ENCODE data around the gene CAPN14. TPM values are rescaled to one million over a fixed set of nuclear protein-coding genes. Genes with fewer than 3 reads are reported as not detected.

Gene CAPN14
- polyA plus RNA-seq, 1 of the 3 experiments (the other 2 are of a cell fraction): 0.08 TPM

DNA sequence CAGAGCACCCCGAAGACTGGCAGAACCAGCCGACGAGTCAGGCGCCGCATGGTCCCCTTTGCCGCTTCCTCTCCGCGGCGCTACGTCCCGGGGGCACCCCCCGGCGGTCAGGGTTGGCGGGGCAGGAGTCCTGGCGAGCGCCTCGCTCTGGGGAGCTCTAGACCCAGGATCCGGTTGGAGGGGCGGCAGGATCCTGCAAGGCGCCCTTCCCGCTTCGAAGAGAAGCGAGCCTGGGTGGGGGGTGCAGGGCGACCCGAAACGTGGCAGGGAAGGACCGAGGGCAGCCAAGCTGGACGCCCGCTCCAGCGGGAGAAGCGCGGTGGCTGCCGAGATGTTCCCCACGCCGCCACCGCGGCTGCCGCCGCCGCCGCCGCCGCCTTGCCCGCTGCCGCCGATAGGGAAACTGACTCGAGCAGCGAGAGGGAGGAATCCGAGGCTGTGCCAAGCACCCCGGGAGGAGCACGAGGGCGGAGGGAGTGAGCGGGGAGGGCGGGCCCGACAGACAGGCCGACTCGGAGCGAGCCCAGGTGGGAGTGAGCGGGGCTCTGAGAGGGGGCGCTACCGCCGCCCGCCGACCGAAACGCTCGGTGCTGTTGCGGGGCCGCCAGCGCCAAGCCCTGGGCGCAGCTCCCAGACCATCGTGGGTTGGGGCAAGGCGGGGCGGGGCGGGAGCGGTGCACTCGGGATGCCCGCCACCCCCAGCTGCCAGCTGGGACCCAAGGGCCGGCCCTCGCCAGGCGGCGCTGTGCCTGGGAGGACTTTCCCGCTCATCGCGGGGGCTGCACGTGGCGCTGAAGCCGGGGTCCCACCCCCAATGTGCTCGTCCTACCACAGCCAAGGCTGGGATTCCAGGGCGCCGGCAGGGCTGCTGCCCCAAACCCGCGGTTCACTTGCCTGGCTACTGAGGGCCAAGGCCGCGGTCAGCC, 79.0 kb downstream of the CAPN14 start, which contains the start of gene GALNT14 (continued):
- TF ChIP-seq, protein P1, sequence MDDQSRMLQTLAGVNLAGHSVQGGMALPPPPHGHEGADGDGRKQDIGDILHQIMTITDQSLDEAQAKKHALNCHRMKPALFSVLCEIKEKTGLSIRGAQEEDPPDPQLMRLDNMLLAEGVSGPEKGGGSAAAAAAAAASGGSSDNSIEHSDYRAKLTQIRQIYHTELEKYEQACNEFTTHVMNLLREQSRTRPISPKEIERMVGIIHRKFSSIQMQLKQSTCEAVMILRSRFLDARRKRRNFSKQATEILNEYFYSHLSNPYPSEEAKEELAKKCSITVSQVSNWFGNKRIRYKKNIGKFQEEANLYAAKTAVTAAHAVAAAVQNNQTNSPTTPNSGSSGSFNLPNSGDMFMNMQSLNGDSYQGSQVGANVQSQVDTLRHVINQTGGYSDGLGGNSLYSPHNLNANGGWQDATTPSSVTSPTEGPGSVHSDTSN (IDR thresholded peaks at IDR 0.05): no peak
- TF ChIP-seq CHD2 (IDR thresholded peaks at IDR 0.05; ENCODE audit: low read length, partially characterized antibody): no peak

DNA sequence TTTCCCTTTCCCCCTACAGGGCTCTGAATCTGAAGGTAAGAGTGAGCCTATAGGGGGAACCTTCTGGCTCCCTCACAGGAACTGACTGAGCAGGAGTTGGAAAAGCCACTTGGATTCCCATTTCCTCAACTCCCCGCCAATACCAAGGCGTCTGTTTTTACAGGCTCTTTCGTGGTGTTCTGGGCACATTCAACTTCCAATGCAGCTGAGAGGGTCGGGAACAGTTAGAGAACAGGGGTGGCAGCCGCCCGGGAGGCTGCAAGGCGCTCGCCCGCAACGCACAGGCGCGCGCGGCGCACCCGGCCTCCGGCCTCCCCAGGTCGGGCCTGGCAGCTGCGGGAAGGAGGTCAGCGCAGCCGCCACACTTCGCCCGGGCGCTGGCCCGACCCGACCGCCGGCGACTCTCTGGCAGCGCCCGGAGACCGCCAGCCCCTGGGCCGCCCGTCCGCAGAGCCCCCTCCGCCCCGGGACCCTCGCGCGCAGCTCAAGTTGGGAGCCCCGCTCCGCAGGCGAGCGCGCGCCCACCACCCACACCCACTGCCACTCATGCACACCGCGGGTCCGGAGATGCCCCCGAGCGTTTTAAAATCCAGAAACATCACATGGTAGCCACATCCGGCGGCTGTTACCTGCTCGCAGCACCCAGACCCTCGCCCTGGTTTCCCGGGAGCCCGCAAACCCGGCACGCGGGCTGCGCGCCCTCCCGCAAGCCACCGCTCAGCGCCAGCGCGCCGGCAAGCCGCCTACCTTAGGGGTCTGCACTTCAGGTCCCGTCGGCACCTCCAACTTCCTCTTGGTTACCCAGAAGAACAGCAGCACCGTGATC, 79.9 kb downstream of the CAPN14 start:
- DNase-seq: peak; percentile 88
- Histone ChIP-seq H3K27me3 (ENCODE audit: insufficient read depth) (peaks cover 57% of the 10 kb centered on the region), H3K9me3 (no peaks in the 10 kb centered on the region), H3K79me2 (ENCODE audit: insufficient read depth) (no peaks in the 10 kb centered on the region), H3K36me3 (replicated peaks in 1 of 2; ENCODE audit: control insufficient read depth in 1 of 2, insufficient read depth in 2 of 2, low read length in 1 of 2) (no peaks in the 10 kb centered on the region), H3K4me1 (ENCODE audit: control insufficient read depth in 1 of 2, insufficient read depth in 2 of 2, low read depth in 1 of 2, low read length in 1 of 2) (peaks cover 0 to 22% of the 10 kb centered on the region in 2 experiments; a peak in 1 of 4 replicates), H3K4me3 (ENCODE audit: low read depth in 2 of 2, low read length in 1 of 2) (peak overlapping the region; percentile 55 to 64), H3K27ac (ENCODE audit: low read depth in 2 of 2, low read length in 1 of 2) (peak overlapping the region in 1 of 2 experiments; percentile 68; a peak in 2 of 4 replicates), H3F3A (replicated peaks; ENCODE audit: insufficient read depth) (no peaks in the 10 kb centered on the region), H2AFZ (ENCODE audit: low read depth) (peak overlapping the region; percentile 86), H3K4me2 (peak overlapping the region; percentile 93), H3K9ac (no peak overlapping the region), H3K9me2 (no peaks in the 10 kb centered on the region), H4K20me1 (ENCODE audit: insufficient read depth) (no peaks in the 10 kb centered on the region)
- ChIA-PET POLR2A (interaction anchor here (1.5 to 2.3 kb wide), 2 partner anchors 143 to 266 kb away, joined by 7 to 9 read pairs; no protein-coding TSS in a partner anchor), CTCF (interaction anchor here (0.6 to 14.0 kb wide), 71 partner anchors 9 to 973 kb away, joined by 3 to 168 read pairs (median 5); partner anchors contain the start of genes CAPN14 and EHD3)
- TF ChIP-seq EP300 (IDR thresholded peaks at IDR 0.05; ENCODE audit: borderline replicate concordance in 1 of 2, low read depth in 1 of 2, low read length in 1 of 2): no peak
- TF ChIP-seq, protein P2, sequence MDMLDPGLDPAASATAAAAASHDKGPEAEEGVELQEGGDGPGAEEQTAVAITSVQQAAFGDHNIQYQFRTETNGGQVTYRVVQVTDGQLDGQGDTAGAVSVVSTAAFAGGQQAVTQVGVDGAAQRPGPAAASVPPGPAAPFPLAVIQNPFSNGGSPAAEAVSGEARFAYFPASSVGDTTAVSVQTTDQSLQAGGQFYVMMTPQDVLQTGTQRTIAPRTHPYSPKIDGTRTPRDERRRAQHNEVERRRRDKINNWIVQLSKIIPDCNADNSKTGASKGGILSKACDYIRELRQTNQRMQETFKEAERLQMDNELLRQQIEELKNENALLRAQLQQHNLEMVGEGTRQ (IDR thresholded peaks at IDR 0.05; ENCODE audit: borderline replicate concordance, low read depth, low read length): no peak
- peak; percentile 1; the same call in 1 of the 2 replicates for TF ChIP-seq NRF1 (IDR thresholded peaks at IDR 0.05; ENCODE audit: low read depth, low read length)
- TF ChIP-seq RXRA (IDR thresholded peaks at IDR 0.05; ENCODE audit: borderline replicate concordance, low read depth): no peak
- no peak for TF ChIP-seq YY1 (IDR thresholded peaks at IDR 0.05; ENCODE audit: low read depth)
- 5% methylated on average over 3 of the region's 72 CpGs for WGBS (ENCODE audit: low lambda C conversion rate)

DNA sequence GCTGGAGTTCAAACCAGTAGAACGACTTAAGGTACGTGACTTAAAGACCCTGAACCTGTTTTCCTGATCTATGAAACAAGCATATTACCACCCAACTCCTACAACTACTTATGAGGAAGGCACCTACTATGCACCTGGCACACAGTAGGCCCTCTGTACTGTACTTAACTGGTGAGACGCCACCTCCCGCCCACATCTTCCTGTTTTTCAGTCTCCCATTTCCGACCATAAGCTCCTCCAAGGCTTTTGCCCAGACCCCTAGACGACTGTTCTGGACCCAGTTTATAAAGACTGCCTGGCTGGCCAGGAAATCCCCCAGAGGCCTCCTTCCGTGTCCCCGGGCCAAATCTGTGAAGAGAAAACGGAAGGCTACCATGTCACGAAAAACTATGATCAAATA, 80.6 kb downstream of the CAPN14 start:
- H3K27me3 ChIP-seq (ENCODE audit: insufficient read depth): peaks cover 57% of the 10 kb centered on the region
- POLR2A ChIA-PET: interaction anchor here (1.5 to 2.3 kb wide), 2 partner anchors 142 to 265 kb away, joined by 7 to 9 read pairs; no protein-coding TSS in a partner anchor
- no peak overlapping the region for H3K4me2 ChIP-seq
- no peaks in the 10 kb centered on the region for H4K20me1 ChIP-seq (ENCODE audit: insufficient read depth)
- 70% methylated on average over 10 of the region's 10 CpGs for WGBS (ENCODE audit: low lambda C conversion rate)
- H3K36me3 ChIP-seq (replicated peaks in 1 of 2; ENCODE audit: control insufficient read depth in 1 of 2, insufficient read depth in 2 of 2, low read length in 1 of 2): no peaks in the 10 kb centered on the region
- no peak overlapping the region for H2AFZ ChIP-seq (ENCODE audit: low read depth)
- peak overlapping the region in 1 of 2 experiments; percentile 55; a peak in 2 of 4 replicates for H3K4me3 ChIP-seq (ENCODE audit: low read depth in 2 of 2, low read length in 1 of 2)
- peaks cover 0 to 26% of the 10 kb centered on the region in 2 experiments; a peak in 1 of 4 replicates for H3K4me1 ChIP-seq (ENCODE audit: control insufficient read depth in 1 of 2, insufficient read depth in 2 of 2, low read depth in 1 of 2, low read length in 1 of 2)
- no peaks in the 10 kb centered on the region for H3F3A ChIP-seq (replicated peaks; ENCODE audit: insufficient read depth)
- no peaks in the 10 kb centered on the region for H3K9me3 ChIP-seq
- H3K79me2 ChIP-seq (ENCODE audit: insufficient read depth): no peaks in the 10 kb centered on the region
- TF ChIP-seq YY1 (IDR thresholded peaks at IDR 0.05; ENCODE audit: low read depth) (no peak), FOXM1 (IDR thresholded peaks at IDR 0.05; ENCODE audit: low read depth) (no peak), RAD21 (IDR thresholded peaks at IDR 0.05; ENCODE audit: low read length) (no peak), RFX5 (IDR thresholded peaks at IDR 0.05; ENCODE audit: low read length) (no peak), NRF1 (IDR thresholded peaks at IDR 0.05; ENCODE audit: low read depth, low read length) (no peak), TEAD4 (IDR thresholded peaks at IDR 0.05; ENCODE audit: borderline replicate concordance, insufficient read depth) (no peak), POLR2AphosphoS5 (IDR thresholded peaks at IDR 0.05; ENCODE audit: low read depth, low read length) (no peak)
- TF ChIP-seq, protein P1 (IDR thresholded peaks at IDR 0.05): no peak
- no peak overlapping the region for H3K9ac ChIP-seq
- no peak overlapping the region; a peak in 2 of 4 replicates for H3K27ac ChIP-seq (ENCODE audit: low read depth in 2 of 2, low read length in 1 of 2)
- no peak for DNase-seq
- CTCF ChIA-PET: interaction anchor here (1.1 to 14.0 kb wide), 22 partner anchors 8 to 972 kb away, joined by 3 to 168 read pairs (median 12); no protein-coding TSS in a partner anchor
- no peaks in the 10 kb centered on the region for H3K9me2 ChIP-seq
